Mononuclear cell (primary cell): Measurements from ENCODE around the gene ZFHX2. TPM values are rescaled to one million over a fixed set of nuclear protein-coding genes. Genes with fewer than 3 reads are reported as not detected.

Experiments used
- H3K27me3 ChIP-seq: 2 replicates; pipeline ENCODE4 v1.6.0; 2011; ENCODE audit warnings: low read length, control low read depth; ENCODE audit not compliant: insufficient read depth
- H3K4me1 ChIP-seq: 2 replicates; pipeline ENCODE4 v1.5.1; 2011; ENCODE audit warnings: mild to moderate bottlenecking, low read length, control low read depth; ENCODE audit not compliant: insufficient read depth
- H3K4me3 ChIP-seq: 2 replicates; pipeline ENCODE4 v1.5.1; 2011; ENCODE audit warnings: mild to moderate bottlenecking, low read length, moderate library complexity
- H3K9me3 ChIP-seq: 2 replicates; pipeline ENCODE4 v1.5.1; 2011; ENCODE audit warnings: low read depth, mild to moderate bottlenecking, control low read depth, low read length
- total RNA-seq: library from RNA; depleted of rRNA; stranded (reverse); fragments of >200 nt; gene quantifications from one replicate; pipeline ENCODE4 v1.2.3, GENCODE V29; 2012

ZFHX2 gene
- total RNA-seq, 1 donor = under 0.01 TPM

DNA sequence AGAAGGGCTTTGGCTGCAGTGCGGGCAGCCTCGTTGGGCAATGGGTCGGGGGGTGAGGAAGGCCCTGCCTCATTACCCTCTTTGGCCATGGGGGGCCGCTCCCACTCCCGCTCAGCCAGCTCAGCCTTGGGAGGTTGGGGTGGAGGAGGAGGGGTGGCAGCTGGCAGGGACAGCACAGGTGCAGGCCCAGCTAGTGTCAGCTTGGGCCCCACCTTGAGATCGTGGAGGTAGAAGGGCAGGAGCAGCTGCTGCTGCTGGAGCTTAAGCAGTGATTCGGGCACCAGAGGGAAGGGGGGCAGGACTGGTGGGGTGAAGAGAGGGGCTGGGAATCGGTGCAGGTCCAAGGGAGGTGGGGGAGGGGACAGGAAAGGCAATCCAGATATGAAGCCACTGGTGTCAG is 26.0 kb downstream of the ZFHX2 start:
- Histone ChIP-seq H3K9me3 (no peaks in the 10 kb centered on the region), H3K4me3 (no peak overlapping the region), H3K4me1 (peaks cover 3% of the 10 kb centered on the region), H3K27me3 (no peaks in the 10 kb centered on the region)

DNA sequence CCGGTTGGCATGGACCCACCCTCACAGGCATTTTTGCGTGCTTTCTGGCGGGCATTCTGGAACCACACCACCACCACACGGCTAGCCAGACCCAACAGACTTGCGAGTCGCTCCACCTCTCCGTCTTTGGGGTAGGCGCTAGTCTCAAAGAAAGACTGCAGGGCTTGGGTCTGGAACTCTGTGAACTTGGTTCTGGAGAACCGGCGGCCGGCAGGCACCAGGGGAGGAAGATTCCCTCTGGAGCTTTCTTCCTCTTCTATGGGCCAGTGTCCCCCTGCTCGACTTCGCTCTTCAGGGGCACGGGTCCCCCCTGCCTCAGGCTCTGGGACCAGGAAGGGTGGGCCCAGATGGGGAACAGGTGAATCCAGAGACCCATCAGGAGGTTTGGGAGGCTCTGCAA is 26.6 kb downstream of the ZFHX2 start:
- no peaks in the 10 kb centered on the region for H3K27me3 ChIP-seq
- H3K4me3 ChIP-seq = no peak overlapping the region
- peaks cover 3% of the 10 kb centered on the region for H3K4me1 ChIP-seq
- no peaks in the 10 kb centered on the region for H3K9me3 ChIP-seq

DNA sequence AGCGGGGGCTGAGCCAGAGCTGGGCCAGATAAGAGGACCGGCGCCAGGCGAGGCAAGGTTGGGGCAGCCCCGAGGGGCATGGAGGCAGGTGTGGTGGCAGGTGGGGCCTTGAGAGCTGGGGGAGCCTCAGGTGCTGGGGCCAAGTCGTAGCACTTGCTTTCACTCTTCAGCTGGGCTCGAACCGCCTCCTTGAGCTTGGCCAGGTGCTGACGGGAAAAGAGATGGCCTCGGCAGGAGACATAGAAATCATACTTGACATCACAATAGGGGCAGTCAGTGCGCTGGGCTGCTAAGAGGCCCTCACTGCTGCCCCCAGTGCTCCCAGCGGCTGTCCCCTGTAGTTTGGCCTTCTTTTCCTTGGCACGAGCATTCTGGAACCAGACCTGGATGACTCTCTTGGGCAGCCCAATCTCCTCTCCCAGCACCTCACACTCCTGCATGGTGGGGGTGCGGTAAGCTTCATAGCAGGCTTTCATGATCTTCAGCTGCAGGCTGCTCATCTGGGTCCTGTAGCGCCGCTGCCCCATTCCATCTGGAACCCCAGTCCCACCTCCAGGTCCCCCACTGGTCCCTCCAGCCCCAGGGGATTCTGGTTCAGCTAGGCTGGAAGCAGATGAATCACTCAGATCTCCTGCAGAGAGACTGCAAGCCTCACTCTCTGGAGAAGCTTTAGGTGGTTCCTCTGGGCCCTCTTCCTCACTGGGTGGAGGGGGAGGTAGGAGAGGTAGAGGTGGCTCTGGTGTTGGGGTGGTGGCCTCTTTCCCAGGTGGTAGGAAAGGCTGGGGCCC is 28.1 kb downstream of the ZFHX2 start:
- Histone ChIP-seq H3K27me3 (no peaks in the 10 kb centered on the region), H3K4me1 (peaks cover 3% of the 10 kb centered on the region), H3K9me3 (no peaks in the 10 kb centered on the region), H3K4me3 (no peak overlapping the region)

DNA sequence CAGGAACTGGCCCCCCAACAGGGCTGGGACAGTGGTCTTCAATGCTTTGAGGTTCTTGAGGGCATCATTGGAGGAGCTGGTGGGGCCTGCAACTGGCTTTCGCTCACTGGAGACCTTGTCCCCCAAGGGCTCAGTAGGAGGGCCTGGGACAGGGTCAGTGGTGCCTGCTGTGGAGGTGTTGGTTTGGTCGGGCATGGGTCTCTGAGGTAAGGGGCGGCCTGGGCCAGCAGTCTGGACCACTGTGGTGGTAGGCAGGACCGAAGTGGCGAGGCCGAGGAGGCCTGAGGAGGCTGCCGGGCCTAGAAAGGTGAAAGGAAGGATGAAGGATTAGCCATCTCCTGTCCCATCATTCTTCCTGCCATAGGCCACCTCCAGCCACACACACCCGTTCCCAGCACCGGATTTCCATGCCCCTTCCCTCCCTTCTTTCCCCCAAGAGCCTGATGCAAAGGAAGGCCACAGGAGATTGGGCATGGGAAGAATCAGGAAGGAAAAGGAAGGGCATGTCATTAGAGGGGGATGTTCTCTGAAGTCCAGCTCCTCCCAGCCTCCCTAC is 28.8 kb downstream of the ZFHX2 start:
- no peaks in the 10 kb centered on the region for H3K27me3 ChIP-seq
- H3K4me3 ChIP-seq = no peak overlapping the region
- peaks cover 3% of the 10 kb centered on the region for H3K4me1 ChIP-seq
- no peaks in the 10 kb centered on the region for H3K9me3 ChIP-seq

DNA sequence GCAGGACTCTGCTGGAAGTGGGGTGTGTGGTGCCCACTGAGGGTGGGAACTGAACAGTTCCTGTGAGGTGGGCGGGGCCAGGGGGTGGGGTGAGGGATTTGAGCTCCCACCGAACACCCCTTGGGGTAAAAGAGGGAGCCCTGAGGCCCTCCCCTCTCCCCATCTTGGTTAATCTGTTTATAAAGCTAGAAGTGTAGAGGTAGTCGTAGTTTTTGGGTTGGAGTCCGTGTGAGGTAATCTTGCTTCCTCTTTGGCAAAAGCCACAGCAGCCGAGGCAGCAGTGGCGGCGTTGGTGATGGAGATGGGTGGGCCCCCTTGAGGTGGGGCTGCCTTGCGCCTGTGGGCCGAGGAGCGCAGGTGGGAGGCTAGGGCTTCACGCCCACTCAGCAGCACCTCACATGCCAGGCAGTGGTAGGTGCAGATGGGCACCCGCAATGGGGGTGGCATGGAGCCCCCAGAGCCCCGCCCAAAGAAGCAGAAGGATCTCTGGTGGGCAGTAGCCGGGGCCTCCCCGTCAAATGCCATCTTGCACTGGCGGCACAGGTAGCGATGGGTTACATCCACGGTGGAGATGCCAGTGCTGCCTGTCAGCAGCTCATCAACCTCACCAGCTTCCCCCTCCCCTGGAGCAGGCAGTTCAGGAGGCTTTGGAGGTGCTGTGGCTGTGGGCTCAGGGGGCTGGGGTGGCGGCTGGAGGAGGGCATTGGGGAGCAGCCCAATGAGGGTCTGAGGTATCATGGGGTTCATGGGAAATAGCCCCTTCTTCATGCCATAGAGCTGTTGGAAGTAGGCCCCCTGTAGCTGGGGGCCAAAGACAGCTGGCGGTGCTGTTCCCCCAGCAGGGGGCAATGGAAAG is 29.6 kb downstream of the ZFHX2 start:
- no peaks in the 10 kb centered on the region for H3K9me3 ChIP-seq
- H3K27me3 ChIP-seq = no peaks in the 10 kb centered on the region
- H3K4me1 ChIP-seq = peaks cover 3% of the 10 kb centered on the region
- H3K4me3 ChIP-seq = no peak overlapping the region

DNA sequence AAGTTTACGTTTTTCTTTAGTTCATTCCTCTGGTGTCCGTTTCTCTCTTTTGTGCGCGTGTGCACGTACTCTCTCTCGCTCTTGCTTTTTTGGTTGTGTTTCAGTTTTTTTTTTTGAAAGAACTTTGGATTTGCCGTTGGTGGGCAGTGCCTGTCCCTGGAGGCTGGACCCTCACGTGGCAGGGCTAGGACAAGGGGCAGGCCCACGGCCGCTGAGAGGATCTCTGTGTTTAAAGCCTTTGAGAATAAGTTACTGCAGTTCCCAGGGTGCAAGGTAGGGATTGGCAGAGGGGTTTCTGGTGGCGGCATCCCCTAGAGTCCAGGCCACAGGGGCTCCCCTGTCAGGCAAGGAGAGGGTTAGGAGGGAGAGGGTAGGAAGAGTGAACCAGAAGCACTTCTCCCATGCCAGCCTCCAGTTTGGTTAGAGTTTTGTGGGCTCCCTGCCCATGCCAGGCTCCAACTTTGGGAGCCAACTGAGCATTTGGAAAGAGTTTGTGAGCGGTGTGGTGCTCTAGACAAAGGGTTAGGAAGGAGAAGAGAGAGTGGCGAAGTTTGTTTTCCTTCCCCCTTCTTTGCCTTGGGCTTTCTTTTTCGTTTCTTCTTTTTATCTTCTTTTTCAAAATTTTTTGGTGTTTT is 30.5 kb downstream of the ZFHX2 start:
- Histone ChIP-seq H3K4me1 (peaks cover 3% of the 10 kb centered on the region), H3K4me3 (no peak overlapping the region), H3K27me3 (no peaks in the 10 kb centered on the region), H3K9me3 (no peaks in the 10 kb centered on the region)

DNA sequence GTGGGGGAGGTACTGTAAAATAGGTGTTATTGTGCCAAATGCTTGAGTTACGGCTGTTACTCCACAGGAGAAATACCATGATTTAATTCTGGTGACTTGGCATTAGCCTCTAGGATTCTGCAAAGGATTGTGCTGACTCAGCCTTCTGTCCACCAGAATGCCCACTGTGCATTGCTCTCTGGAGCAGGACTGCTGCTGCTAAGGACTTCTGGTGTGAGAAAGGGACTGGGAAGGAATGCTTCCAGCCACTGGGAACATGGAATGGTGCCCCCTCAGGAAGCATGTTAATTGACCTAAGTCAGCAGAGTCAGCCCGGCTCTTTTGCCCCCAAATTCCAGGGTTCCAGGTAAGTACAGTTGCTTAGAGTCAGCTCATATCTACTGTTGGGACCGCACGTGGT is 32.9 kb downstream of the ZFHX2 start:
- Histone ChIP-seq H3K4me1 (peaks cover 3% of the 10 kb centered on the region), H3K27me3 (no peaks in the 10 kb centered on the region), H3K9me3 (no peaks in the 10 kb centered on the region), H3K4me3 (no peak overlapping the region)

DNA sequence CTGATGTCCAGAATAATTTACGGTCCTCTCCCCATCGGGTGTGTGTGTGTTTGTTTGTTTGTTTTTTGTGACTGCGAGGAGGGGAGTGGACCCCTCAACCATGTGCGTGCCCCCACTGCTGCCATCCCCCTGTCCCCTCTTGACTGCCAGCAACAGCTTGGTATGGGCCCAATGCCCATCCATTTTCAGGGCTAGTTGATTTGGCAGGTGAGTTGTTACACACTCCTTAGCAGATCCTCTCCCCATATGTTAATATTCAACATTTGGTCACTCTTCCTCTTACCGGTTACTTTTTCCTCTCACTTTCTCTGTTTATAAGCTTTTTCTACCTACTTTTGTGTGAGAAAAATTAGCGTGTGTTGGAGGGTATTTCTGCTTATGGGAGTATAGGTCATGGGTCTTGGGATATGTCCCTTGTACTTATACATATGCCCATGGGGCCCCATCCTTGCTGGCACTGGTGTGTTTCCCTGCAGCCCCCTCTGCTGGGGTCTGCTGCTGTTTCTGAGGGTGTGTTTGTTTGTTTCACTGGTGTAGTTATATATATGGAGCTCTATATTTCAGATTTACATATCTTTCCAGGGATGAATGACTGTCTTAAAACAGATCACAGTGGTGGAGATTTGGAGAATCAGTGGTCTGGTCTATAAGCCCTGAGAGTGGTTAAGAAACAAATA is 33.8 kb downstream of the ZFHX2 start:
- Histone ChIP-seq H3K9me3 (no peaks in the 10 kb centered on the region), H3K4me3 (no peak overlapping the region), H3K27me3 (no peaks in the 10 kb centered on the region), H3K4me1 (peaks cover 3% of the 10 kb centered on the region)

DNA sequence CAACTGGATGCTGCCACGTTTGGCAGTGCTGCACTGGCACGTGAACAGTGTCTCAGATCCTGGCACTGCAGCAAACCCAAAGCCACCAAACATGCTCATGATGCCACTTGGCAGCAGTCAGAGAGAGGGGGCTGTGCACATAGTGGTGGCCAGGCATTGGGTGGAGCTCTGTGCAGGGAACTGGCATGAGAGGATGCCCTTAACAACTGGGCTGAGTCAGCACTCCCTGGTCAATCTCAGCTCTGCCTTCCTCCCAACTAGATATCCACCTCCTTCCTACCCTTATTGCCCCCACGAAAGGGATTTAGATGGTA is 37.0 kb downstream of the ZFHX2 start:
- Histone ChIP-seq H3K4me3 (no peak overlapping the region), H3K9me3 (no peaks in the 10 kb centered on the region), H3K27me3 (no peaks in the 10 kb centered on the region), H3K4me1 (no peaks in the 10 kb centered on the region)

DNA sequence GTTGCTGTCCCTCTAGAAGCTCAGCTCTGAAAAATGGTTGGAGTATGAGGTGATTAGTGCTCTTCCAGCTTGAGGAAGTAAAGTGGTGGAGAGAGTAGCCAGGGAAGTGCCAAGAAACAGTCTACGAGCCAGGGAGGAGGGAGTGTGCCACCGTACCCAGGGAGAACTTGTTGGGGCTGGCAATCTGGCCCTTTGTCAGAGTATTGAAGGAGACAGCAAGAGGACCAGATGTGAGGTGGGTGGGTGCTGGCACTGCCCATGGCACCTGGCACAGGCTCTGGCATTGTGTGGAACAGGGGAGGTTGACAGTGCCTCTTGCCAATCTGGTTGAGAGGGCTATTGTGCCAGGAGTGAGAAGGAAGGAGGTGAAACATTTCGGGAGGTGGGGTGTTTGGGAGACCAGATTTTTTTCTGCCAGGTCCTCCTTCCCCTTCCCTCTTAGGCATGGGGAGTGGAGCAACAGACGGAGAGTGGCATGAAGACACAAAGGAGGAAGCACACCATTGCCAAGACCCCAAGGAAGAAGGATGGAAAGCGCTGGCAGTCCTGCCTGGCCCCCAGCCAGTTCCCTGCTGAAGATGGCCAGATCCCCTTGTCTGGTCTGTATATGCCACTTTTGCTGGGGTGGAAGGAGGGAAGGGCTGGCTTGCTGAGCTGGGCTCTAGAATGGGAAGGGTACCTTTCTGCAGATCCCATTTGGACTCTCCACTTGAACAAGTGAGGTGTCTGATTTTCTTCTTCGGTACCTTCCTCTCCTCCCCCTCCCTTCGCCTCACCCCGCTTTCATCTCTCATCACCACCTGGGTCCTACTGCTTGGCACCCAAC is 37.5 kb downstream of the ZFHX2 start:
- H3K4me1 ChIP-seq = no peaks in the 10 kb centered on the region
- H3K27me3 ChIP-seq = no peaks in the 10 kb centered on the region
- H3K4me3 ChIP-seq = no peak overlapping the region
- H3K9me3 ChIP-seq = no peaks in the 10 kb centered on the region

DNA sequence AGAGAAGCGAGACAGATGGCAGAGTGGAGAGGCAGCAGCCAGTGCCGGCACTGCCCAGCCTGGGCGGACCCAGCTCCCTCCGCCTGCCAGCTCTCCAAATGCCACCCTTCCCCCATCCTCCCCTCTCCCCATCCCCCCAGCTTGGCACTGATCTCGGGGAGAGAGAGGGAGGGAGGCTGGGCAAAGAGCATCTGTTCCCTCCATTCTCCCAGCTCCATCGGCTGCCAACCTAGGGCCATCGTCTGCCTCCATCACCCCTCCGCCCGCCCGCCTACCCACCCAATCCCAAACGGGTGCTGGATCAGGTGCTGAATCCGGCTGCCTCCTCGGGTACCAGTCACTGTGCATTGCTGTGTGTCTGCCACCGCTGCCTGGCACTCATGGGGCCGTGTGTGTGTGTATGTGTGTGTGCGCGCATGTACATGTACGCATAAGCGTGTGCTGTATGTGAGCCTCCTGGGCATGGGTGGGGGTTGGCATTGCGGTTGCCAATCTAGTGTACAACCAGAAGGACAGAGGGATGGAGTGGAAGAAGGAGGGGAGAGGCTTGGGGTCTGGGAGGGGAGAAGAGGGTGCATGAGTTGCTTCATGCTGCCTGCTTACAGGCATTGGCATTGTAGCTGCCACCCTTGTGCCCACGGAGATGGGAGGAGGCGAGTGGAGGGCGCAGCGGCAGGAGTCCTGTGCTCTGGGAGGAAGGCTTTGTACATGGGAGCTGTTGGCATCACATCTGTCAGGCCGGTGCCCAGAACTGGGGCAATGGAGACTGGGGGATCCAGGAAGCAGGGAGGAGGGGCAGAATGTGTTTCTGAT is 38.4 kb downstream of the ZFHX2 start:
- no peaks in the 10 kb centered on the region for H3K9me3 ChIP-seq
- H3K4me1 ChIP-seq = no peaks in the 10 kb centered on the region
- H3K27me3 ChIP-seq = no peaks in the 10 kb centered on the region
- no peak overlapping the region for H3K4me3 ChIP-seq

DNA sequence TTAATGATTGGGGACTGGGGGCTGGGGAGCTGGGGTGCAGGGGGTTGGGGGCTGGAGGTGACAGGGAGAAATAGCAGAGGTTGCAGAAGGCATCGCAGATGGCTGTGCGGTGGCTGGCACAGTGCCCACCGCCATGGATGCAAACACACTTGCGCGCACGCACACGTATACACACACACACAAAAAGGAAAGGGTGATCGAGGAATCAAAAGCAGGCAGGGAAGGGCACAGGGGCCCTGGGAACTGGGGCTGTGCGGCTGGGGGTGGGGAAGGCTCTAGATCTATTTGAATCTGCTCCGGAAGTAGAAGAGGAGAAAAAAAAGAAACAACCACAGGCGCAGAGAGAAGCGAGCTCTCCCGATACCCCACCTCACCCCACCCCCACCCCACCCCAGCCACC is 39.4 kb downstream of the ZFHX2 start:
- no peaks in the 10 kb centered on the region for H3K4me1 ChIP-seq
- H3K4me3 ChIP-seq = no peak overlapping the region
- no peaks in the 10 kb centered on the region for H3K27me3 ChIP-seq
- no peaks in the 10 kb centered on the region for H3K9me3 ChIP-seq

DNA sequence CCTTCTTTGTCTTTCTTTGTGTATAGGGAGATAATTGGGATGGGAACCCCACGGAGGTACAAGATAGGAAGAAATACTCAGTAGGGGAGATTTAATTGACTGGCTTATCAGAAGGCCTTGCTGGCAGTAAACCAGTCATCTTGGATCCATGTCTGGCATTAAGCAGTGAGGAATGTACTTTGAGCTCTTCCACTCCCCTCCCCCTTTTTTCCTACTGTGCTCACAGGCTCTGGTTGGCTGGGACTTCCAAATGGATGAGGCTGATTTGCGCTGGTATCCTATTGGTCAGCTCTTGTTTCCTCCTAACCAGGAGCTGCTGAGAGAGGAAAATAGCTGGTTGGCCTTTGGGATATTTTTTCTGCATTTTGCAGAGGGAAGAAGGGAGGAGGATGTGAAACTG is 57.3 kb downstream of the ZFHX2 start:
- Histone ChIP-seq H3K4me3 (no peak overlapping the region), H3K4me1 (no peaks in the 10 kb centered on the region), H3K9me3 (no peaks in the 10 kb centered on the region), H3K27me3 (no peaks in the 10 kb centered on the region)
